ENCODE measurements around the gene GNG8. TPM values are rescaled to one million over a fixed set of nuclear protein-coding genes. Genes with fewer than 3 reads are reported as not detected.

The GNG8 gene
- total and polyA plus RNA-seq, 2 of the 13 experiments (the other 11 are each of a cell fraction or from before 2014, with no cell fraction given) = not detected

DNA sequence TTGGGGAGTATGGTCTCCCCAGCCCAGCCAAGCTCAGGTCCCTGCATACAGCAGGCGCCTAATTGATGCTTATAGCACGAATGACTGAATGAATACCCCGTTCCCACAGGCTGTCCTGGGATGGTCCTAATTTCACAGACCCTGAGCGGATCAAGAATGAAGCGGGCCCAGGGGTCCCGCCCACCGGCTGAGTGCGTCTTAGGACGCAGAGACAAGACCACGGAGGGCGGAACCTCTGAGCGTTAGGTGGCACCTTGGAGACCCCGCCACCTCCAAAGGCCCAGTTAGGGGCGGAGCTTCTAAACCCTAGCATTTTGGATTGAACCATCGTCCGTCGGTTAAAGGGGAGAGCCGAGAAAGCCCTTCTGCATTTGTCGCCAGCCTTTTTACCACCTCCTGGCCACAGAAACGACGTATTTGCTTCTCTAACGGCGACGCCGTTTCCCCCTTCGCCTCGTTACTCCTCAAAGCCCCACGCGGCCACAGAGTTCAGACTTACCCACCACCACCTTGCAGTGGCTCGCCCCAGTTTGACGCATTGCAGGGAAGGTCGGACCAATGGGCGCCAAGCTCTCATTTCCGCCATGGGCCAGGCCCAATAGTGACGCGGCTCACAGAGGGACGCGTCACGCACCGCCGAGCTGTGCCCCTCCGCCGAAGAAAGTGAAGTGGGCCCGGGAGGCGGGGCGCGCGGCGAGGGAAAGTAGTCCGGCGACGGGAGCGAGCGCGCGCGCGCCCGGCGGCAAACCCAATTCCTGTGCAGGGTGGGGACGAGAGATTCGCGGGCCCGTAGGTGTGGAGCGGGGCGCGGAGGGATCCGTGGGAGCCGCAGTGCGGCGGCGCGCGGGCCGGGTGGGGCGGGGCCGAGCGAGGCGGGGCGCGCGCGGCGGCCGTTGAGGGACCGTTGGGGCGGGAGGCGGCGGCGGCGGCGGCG, 35.4 kb downstream of the GNG8 start (continued):
- TF ChIP-seq, protein P1, sequence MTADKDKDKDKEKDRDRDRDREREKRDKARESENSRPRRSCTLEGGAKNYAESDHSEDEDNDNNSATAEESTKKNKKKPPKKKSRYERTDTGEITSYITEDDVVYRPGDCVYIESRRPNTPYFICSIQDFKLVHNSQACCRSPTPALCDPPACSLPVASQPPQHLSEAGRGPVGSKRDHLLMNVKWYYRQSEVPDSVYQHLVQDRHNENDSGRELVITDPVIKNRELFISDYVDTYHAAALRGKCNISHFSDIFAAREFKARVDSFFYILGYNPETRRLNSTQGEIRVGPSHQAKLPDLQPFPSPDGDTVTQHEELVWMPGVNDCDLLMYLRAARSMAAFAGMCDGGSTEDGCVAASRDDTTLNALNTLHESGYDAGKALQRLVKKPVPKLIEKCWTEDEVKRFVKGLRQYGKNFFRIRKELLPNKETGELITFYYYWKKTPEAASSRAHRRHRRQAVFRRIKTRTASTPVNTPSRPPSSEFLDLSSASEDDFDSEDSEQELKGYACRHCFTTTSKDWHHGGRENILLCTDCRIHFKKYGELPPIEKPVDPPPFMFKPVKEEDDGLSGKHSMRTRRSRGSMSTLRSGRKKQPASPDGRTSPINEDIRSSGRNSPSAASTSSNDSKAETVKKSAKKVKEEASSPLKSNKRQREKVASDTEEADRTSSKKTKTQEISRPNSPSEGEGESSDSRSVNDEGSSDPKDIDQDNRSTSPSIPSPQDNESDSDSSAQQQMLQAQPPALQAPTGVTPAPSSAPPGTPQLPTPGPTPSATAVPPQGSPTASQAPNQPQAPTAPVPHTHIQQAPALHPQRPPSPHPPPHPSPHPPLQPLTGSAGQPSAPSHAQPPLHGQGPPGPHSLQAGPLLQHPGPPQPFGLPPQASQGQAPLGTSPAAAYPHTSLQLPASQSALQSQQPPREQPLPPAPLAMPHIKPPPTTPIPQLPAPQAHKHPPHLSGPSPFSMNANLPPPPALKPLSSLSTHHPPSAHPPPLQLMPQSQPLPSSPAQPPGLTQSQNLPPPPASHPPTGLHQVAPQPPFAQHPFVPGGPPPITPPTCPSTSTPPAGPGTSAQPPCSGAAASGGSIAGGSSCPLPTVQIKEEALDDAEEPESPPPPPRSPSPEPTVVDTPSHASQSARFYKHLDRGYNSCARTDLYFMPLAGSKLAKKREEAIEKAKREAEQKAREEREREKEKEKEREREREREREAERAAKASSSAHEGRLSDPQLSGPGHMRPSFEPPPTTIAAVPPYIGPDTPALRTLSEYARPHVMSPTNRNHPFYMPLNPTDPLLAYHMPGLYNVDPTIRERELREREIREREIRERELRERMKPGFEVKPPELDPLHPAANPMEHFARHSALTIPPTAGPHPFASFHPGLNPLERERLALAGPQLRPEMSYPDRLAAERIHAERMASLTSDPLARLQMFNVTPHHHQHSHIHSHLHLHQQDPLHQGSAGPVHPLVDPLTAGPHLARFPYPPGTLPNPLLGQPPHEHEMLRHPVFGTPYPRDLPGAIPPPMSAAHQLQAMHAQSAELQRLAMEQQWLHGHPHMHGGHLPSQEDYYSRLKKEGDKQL (CRISPR knock-in tag; IDR thresholded peaks at IDR 0.05; ENCODE audit: low read depth) = peak; percentile 17; the same call in 1 of the 2 replicates
- TF ChIP-seq IKZF1 (IDR thresholded peaks at IDR 0.05) (no peak), ZNF468 (CRISPR knock-in tag; IDR thresholded peaks at IDR 0.05) (no peak), ZNF7 (CRISPR knock-in tag; IDR thresholded peaks at IDR 0.05) (no peak), HDAC2 (CRISPR knock-in tag; IDR thresholded peaks at IDR 0.05) (peak; percentile 48; the same call in 1 of the 2 replicates), ZFP90 (CRISPR knock-in tag; IDR thresholded peaks at IDR 0.05; ENCODE audit: borderline replicate concordance) (peak; percentile 41; the same call in 1 of the 2 replicates), ELF3 (CRISPR knock-in tag; IDR thresholded peaks at IDR 0.05) (peak; percentile 67), ZNF383 (CRISPR knock-in tag; IDR thresholded peaks at IDR 0.05; ENCODE audit: borderline replicate concordance) (0 out of 2 replicates have a peak, but pooled peaks have one; percentile 12), BHLHE40 (IDR thresholded peaks at IDR 0.05; ENCODE audit: low read length) (peak; percentile 96)
- TF ChIP-seq, protein P2, sequence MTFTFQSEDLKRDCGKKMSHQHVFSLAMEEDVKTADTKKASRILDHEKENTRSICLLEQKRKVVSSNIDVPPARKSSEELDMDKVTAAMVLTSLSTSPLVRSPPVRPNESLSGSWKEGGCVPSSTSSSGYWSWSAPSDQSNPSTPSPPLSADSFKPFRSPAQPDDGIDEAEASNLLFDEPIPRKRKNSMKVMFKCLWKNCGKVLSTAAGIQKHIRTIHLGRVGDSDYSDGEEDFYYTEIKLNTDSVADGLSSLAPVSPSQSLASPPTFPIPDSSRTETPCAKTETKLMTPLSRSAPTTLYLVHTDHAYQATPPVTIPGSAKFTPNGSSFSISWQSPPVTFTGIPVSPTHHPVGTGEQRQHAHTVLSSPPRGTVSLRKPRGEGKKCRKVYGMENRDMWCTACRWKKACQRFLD (CRISPR knock-in tag; IDR thresholded peaks at IDR 0.05; ENCODE audit: borderline replicate concordance) = peak; percentile 87; the same call in 1 of the 2 replicates
- TF ChIP-seq, protein P3, sequence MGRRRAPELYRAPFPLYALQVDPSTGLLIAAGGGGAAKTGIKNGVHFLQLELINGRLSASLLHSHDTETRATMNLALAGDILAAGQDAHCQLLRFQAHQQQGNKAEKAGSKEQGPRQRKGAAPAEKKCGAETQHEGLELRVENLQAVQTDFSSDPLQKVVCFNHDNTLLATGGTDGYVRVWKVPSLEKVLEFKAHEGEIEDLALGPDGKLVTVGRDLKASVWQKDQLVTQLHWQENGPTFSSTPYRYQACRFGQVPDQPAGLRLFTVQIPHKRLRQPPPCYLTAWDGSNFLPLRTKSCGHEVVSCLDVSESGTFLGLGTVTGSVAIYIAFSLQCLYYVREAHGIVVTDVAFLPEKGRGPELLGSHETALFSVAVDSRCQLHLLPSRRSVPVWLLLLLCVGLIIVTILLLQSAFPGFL (CRISPR knock-in tag; IDR thresholded peaks at IDR 0.05) = no peak
